ENCODE results near the gene MCCC2. TPM values are rescaled to one million over a fixed set of nuclear protein-coding genes. Genes with fewer than 3 reads are reported as not detected.

Gene MCCC2
- total RNA-seq, 1 donor from 2014 or later = 19.8 TPM

GRCh38 chr5:71703941-71704340 is 116.8 kb downstream of the MCCC2 start:
- no peaks in the 10 kb centered on the region for H3K36me3 ChIP-seq (ENCODE audit: control insufficient read depth in 3 of 3, insufficient read depth in 3 of 3, low read length in 3 of 3)
- no peak overlapping the region for H3K4me3 ChIP-seq (ENCODE audit: low read length in 3 of 3)
- no peak overlapping the region for H3K9ac ChIP-seq (ENCODE audit: low read depth in 1 of 3, low read length in 3 of 3)
- no peaks in the 10 kb centered on the region for H3K4me1 ChIP-seq (ENCODE audit: control insufficient read depth in 3 of 3, insufficient read depth in 3 of 3, low read length in 3 of 3)
- no peak overlapping the region for H3K27ac ChIP-seq (ENCODE audit: low read depth, low read length)
- H3K27me3 ChIP-seq (ENCODE audit: control insufficient read depth in 3 of 3, insufficient read depth in 3 of 3, low read length in 3 of 3) = peaks cover 0 to 9% (median 3%) of the 10 kb centered on the region in 3 donors
- no peaks in the 10 kb centered on the region for H3K9me3 ChIP-seq (ENCODE audit: control insufficient read depth in 3 of 3, low read length in 3 of 3)

GRCh38 chr5:71705421-71705820 is 118.3 kb downstream of the MCCC2 start:
- peaks cover 0 to 9% (median 5%) of the 10 kb centered on the region in 3 donors for H3K27me3 ChIP-seq (ENCODE audit: control insufficient read depth in 3 of 3, insufficient read depth in 3 of 3, low read length in 3 of 3)
- no peak overlapping the region for H3K4me3 ChIP-seq (ENCODE audit: low read length in 3 of 3)
- H3K9me3 ChIP-seq (ENCODE audit: control insufficient read depth in 3 of 3, low read length in 3 of 3) = no peaks in the 10 kb centered on the region
- H3K9ac ChIP-seq (ENCODE audit: low read depth in 1 of 3, low read length in 3 of 3) = no peak overlapping the region
- no peaks in the 10 kb centered on the region for H3K4me1 ChIP-seq (ENCODE audit: control insufficient read depth in 3 of 3, insufficient read depth in 3 of 3, low read length in 3 of 3)
- no peaks in the 10 kb centered on the region for H3K36me3 ChIP-seq (ENCODE audit: control insufficient read depth in 3 of 3, insufficient read depth in 3 of 3, low read length in 3 of 3)
- no peak overlapping the region for H3K27ac ChIP-seq (ENCODE audit: low read depth, low read length)

- Histone ChIP-seq H3K4me3 (ENCODE audit: low read length in 3 of 3) (no peak overlapping the region), H3K36me3 (ENCODE audit: control insufficient read depth in 3 of 3, insufficient read depth in 3 of 3, low read length in 3 of 3) (no peaks in the 10 kb centered on the region), H3K27me3 (ENCODE audit: control insufficient read depth in 3 of 3, insufficient read depth in 3 of 3, low read length in 3 of 3) (peaks cover 0 to 6% (median 5%) of the 10 kb centered on the region in 3 donors), H3K9me3 (ENCODE audit: control insufficient read depth in 3 of 3, low read length in 3 of 3) (no peaks in the 10 kb centered on the region), H3K4me1 (ENCODE audit: control insufficient read depth in 3 of 3, insufficient read depth in 3 of 3, low read length in 3 of 3) (no peaks in the 10 kb centered on the region), H3K27ac (ENCODE audit: low read depth, low read length) (no peak overlapping the region), H3K9ac (ENCODE audit: low read depth in 1 of 3, low read length in 3 of 3) (no peak overlapping the region)
Measured at GRCh38 chr5:71706906-71707305, 119.8 kb downstream of the MCCC2 start.

Small RNA genes within 50 kb of the gene (small RNA-seq; reads per million reads assigned to genes)
- gene HMGN1P12 = not detected

Other genes starting within 250 kb of the MCCC2 start
- 19.3 TPM for gene BDP1, start 131.7 kb upstream of the MCCC2 start, total RNA-seq
- gene CARTPT, start 131.9 kb downstream of the MCCC2 start, total RNA-seq = not detected

Measured in skeletal muscle tissue (tissue), 5 donors.